Motor neuron (in vitro differentiated cells): ENCODE measurements around the gene TRAF3. TPM values are rescaled to one million over a fixed set of nuclear protein-coding genes. Genes with fewer than 3 reads are reported as not detected.
"Not testable (repeated sequence)": the region's sequence is repeated elsewhere in the genome, so short reads cannot be mapped to it uniquely, and the experiment has no call there.

Experiments
- ATAC-seq, 8 experiments: fragments of 200-7000 bp; cut with Tn5 transposase; replicated peaks in 6 of 8; 2 replicates each; pipeline ENCODE4 v1.8.0; 2021; ENCODE audit warnings: mild to moderate bottlenecking in 8 of 8, moderate library complexity in 8 of 8
- H3K27ac ChIP-seq, 2 donors: fragments of 250-450 bp; sonication (Bioruptor Pico); 2 replicates each; pipeline ENCODE4 v1.9.0; 2021; ENCODE audit warnings: antibody characterized with exemption in 2 of 2, mild to moderate bottlenecking in 2 of 2, moderate library complexity in 1 of 2
- H3K4me1 ChIP-seq, 2 donors: fragments of 250-450 bp; sonication (Bioruptor Pico); replicated peaks in 1 of 2; 2 replicates each; pipeline ENCODE4 v1.6.1; 2021; ENCODE audit warnings: antibody characterized with exemption in 2 of 2, mild to moderate bottlenecking in 2 of 2, moderate library complexity in 1 of 2
- H3K4me3 ChIP-seq, 5 donors: fragments of 250-450 bp; sonication (Bioruptor Pico); 2 replicates each; pipeline ENCODE4 v1.9.0; 2021; ENCODE audit warnings: antibody characterized with exemption in 5 of 5, mild to moderate bottlenecking in 5 of 5, moderate library complexity in 4 of 5
- WGBS, 10 experiments: fragments of 450-650 bp; shearing (Covaris generic); methylation state at CpG; one replicate each; pipeline ENCODE4 v1.0.0; 2022; 5-methylcytosine and 5-hydroxymethylcytosine counted together
- in situ Hi-C, 9 experiments: fragments of 400-800 bp; cut with MboI; loops; one replicate each; pipeline ENCODE4 v1.15.0; 2021; ENCODE audit warnings: low sequenced_read_pairs in 9 of 9, low pct_unique_long_range_greater_than_20kb in 2 of 9; ENCODE audit not compliant: unreplicated experiment in 9 of 9
- total RNA-seq, 8 experiments: library from RNA; unstranded; fragments of 300-600 nt; gene quantifications; 2 replicates each; pipeline versions ENCODE4 v1.2.3 to v1.2.4, GENCODE V29; 2022

Gene TRAF3
- total RNA-seq, 8 experiments from 2014 or later: 12.7 to 35.7 (median 17.7) TPM

DNA sequence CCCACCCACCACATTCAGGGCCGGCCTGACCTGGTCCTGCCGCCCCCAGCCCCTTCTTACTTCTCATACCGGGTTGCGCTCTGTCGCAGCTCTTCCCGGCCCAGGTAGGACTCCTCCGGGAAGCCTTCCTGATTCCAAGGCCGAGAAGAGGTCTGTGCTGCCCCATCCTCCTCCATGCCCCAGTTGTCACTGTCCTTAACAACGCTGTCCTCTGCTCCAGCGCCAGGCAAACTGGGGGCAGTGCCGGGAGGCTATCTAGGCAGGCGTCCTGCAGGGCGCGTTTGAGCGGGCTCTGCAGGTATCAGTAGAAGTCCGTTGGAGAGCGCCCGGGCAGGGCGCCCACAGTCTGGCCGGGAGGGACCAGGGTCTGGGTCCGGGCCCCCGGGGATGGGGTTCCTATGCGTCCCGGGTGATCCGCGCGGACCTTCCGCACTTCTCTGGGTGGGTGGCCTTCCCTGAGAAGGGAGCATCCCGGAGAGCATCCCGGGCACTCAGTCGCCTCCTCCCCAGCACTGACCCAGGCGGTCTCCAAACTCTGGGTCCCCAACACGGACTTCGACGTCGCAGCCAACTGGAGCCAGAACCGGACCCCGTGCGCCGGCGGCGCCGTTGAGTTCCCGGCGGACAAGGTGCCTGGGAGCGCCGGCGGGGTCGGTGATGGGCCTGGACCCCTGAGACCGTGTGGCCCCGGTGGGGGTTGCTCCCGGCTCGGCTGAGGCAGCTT is 146.1 kb downstream of the TRAF3 start:
- WGBS, 10 experiments: 0 to 40% (median 8%) methylated on average over 2 to 7 of the region's 53 CpGs; no CpG with 5 or more reads in 6 of the 10 experiments
- ATAC-seq: peak in 4 of 8 experiments; percentile 3 to 16 (median 10)
- in situ Hi-C loops: no loop called here
- Histone ChIP-seq H3K27ac (no peak overlapping the region), H3K4me1 (peaks cover 6 to 11% of the 10 kb centered on the region in 2 donors), H3K4me3 (no peak overlapping the region)

DNA sequence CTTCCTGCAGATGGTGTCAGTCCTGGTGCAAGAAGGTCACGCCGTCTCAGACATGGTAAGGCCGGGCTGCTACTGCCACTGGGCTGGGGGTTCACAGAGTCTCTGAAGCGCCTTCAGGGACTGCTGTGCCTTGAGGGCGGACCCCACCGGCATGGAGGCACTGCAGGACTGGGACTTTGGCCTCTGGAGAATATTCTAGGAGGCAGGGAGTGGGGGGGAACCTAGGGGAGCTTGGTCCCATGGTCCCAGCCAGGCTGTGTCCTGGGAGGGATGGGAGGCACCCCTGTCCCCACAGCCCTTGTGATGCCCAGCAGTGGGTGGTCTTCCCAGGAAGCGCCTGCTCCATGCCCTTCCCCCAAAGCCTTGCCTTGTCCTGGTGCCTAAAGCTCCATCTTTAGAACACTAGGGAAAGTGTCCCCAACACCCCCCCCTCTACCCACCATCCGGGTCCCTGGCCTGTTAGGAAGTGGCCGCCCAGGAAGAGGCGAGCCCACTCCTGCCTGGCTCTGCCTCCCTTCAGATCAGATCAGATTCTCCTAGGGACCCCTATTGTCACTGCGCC is 146.8 kb downstream of the TRAF3 start:
- no peak for ATAC-seq
- in situ Hi-C loops: no loop called here
- no peak overlapping the region for H3K4me3 ChIP-seq
- WGBS, 10 experiments: 87 to 100% (median 93%) methylated on average over 1 to 3 of the region's 11 CpGs; no CpG with 5 or more reads in 5 of the 10 experiments
- H3K4me1 ChIP-seq: peaks cover 0 to 13% of the 10 kb centered on the region in 2 donors
- H3K27ac ChIP-seq: no peak overlapping the region

DNA sequence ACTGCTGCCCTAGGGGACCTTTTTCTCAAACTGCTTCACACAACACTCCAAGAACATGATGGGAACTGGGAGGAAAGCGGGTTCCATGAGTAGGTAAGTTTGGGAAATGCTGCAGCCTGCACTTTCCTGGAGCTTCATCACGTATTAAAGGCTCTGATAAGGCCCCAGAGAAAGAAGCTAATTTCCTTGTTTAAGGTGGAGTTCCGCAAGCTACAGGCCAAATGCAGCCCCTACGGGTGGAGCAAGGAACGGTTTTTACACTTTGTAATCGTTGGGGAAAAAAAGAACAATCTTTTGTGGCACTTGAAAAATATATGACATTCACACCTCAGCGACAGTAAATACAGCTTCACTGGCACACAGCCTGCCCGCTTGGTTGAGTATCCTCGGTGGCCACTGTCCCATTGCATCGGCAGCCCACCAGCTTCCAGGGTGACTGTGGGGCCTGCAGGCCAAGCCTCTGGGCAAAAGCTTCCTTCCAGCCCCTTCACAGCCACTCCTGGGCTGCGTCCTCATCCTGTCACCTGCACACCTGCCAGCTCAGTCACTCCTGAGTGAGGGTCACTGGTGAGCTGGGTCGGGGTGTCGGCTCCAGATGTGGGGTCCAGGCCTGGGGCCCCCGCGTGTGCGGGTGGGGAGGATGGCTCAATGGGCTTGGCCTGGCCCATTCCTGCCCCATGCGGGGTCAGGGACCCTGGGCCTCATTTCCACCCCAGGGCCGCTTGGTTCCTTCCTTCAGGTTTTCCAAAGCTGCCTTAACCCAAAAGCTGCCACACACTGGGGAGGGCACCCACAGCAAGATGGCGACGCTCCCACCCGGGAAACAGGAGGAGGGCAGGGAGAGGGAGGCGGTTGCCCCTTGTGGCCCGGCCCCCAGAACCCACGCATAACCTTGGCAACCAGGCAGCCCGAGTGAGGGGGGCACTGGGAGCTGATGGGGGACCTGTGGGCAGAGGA is 147.7 kb downstream of the TRAF3 start:
- H3K4me3 ChIP-seq: no peak overlapping the region
- H3K27ac ChIP-seq: no peak overlapping the region
- no peak for ATAC-seq
- H3K4me1 ChIP-seq: peaks cover 0 to 20% of the 10 kb centered on the region in 2 donors
- in situ Hi-C loops: no loop called here
- 37 to 80% (median 61%) methylated on average over 1 to 11 of the region's 25 CpGs; no CpG with 5 or more reads in 3 of the 10 experiments for WGBS, 10 experiments

DNA sequence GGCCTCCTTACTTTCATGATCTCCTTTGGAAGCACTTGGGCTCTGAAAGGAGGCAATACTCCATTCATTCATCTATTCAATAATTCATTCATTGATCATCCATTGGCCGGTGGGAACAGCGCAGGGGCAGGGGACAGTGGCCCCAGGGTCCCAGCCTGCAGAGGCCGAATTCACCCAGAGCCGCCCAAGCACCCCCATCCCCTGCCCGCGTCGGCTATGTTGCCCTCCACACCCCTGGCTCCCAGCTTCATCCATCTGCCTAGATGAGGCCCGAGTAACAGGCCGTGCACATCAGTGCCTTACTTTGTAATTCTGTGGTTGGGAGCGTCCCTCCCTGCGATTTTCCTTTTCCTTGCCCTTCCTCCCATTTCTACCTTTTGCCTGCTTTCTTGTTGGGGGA is 148.4 kb downstream of the TRAF3 start:
- no peak overlapping the region for H3K4me3 ChIP-seq
- H3K4me1 ChIP-seq: peaks cover 0 to 26% of the 10 kb centered on the region in 2 donors
- in situ Hi-C loops: no loop called here
- no peak overlapping the region for H3K27ac ChIP-seq
- WGBS, 10 experiments: 20 to 48% (median 35%) methylated on average over 1 to 2 of the region's 11 CpGs; no CpG with 5 or more reads in 7 of the 10 experiments
- no peak for ATAC-seq

DNA sequence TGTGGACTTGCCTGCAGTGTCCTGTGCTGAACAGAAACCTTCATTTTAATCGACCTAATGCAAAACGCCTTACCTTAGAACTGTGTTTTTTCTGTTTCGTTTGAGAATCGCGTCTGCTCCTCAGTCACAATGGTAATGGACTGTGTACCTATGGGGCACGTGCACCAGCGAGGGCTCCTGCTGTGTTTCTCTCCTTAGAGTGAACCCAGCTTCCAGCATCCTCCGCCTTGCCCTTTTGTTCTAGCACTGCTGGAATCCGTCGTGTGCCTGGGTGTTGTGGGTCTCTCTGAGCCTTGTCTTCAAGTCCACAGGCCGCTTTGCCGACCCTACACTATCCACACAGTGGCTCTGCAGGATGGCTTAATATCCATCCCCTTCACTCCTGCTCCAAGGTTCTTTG is 148.9 kb downstream of the TRAF3 start:
- ATAC-seq: no peak
- 19 to 100% (median 59%) methylated on average over 1 to 10 of the region's 12 CpGs; no CpG with 5 or more reads in 2 of the 10 experiments for WGBS, 10 experiments

DNA sequence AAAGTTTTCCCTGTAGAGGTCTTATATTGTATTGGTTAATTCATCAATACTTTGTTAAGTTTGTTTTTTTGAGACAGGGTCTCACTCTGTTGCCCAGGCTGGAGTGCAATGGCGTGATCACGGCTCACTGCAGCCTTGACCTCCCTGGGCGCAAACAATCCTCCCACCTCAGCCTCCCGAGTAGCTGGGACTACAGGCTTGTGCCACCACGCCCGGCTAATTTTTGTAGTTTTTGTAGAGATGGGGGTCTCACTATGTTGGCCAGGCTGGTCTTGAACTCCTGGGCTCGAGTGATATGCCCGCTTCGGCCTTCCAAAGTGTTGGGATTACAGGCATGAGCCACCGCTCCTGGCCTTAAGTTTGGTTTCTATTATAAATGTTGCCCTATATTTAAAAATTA is 149.6 kb downstream of the TRAF3 start:
- ATAC-seq, in situ Hi-C loops: not testable (repeated sequence)
- WGBS, 10 experiments: 90 to 100% (median 96%) methylated on average over 1 to 10 of the region's 10 CpGs; no CpG with 5 or more reads in 2 of the 10 experiments

More for the DNA sequence above, 148.9 kb downstream of the TRAF3 start:
- no peak overlapping the region for H3K4me3 ChIP-seq
- H3K4me1 ChIP-seq: peaks cover 0 to 26% of the 10 kb centered on the region in 2 donors
- in situ Hi-C loops: no loop called here
- no peak overlapping the region for H3K27ac ChIP-seq

DNA sequence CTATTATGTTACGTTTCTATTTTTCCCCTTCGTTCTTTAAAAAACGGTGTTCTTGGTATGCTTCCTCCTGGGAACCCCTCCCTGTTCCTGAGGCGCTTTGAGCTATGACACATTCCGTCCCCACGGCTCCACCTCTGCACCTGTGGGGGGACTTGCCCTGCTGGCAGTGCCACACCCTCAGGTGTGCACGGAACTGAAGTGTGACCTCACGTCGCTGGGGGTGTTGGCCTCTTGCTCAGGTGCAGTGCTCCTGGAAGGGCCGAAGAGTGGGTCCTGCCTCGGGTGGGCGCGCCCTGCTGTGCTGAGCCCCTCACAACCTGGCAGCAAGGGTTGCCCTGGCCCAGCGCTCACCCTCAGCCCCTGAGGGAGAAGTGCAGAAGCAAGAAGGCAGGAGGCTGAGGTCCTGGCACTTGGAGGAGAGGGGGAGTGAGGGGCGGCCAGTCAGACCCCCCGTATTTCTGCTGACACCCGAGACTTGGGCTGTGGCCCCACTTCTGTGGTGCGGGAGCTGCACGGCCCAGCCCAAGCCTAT is 150.2 kb downstream of the TRAF3 start:
- 40 to 100% (median 79%) methylated on average over 1 to 5 of the region's 19 CpGs; no CpG with 5 or more reads in 2 of the 10 experiments for WGBS, 10 experiments
- no peak for ATAC-seq
- Histone ChIP-seq H3K27ac (no peak overlapping the region), H3K4me3 (no peak overlapping the region), H3K4me1 (peaks cover 0 to 26% of the 10 kb centered on the region in 2 donors)
- in situ Hi-C loops: no loop called here

More for the DNA sequence above, 149.6 kb downstream of the TRAF3 start:
- H3K4me3 ChIP-seq, H3K27ac ChIP-seq: not testable (repeated sequence)
- peaks cover 0 to 26% of the 10 kb centered on the region in 2 donors for H3K4me1 ChIP-seq

DNA sequence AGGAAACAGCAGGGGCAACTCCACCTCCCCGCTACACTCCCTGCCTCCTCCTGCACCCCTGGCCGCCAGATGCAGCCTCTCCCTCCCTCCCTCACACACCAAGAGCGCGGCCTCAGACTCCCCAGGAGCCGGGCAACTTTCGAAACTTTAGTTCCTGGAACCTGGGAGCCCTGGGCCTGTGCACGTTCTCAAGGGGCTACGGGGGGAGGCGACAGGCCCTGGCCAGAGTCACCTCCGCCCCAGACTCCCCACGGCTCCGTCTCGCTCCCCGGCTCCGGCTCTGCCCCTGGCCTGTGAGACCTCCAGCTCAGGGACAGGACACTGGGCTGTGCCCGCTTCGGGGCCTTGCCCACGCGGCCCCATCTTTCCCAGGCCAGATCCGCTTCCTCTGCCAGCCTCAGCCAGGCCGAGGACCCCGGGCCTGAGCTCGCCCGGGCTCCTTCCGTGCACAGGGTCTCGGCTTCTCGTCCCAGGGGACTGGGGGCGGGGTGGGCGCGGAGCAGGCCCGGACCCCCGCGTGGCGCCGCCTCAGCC is 150.7 kb downstream of the TRAF3 start:
- 0 to 40% methylated on average over 1 to 2 of the region's 35 CpGs; no CpG with 5 or more reads in 8 of the 10 experiments for WGBS, 10 experiments
- peaks cover 0 to 24% of the 10 kb centered on the region in 2 donors for H3K4me1 ChIP-seq
- ATAC-seq: peak; percentile 2 to 36 (median 12)
- no peak overlapping the region for H3K27ac ChIP-seq
- H3K4me3 ChIP-seq: peak overlapping the region in 4 of 5 donors; percentile 7 to 26 (median 18)
- in situ Hi-C loops: no loop called here

DNA sequence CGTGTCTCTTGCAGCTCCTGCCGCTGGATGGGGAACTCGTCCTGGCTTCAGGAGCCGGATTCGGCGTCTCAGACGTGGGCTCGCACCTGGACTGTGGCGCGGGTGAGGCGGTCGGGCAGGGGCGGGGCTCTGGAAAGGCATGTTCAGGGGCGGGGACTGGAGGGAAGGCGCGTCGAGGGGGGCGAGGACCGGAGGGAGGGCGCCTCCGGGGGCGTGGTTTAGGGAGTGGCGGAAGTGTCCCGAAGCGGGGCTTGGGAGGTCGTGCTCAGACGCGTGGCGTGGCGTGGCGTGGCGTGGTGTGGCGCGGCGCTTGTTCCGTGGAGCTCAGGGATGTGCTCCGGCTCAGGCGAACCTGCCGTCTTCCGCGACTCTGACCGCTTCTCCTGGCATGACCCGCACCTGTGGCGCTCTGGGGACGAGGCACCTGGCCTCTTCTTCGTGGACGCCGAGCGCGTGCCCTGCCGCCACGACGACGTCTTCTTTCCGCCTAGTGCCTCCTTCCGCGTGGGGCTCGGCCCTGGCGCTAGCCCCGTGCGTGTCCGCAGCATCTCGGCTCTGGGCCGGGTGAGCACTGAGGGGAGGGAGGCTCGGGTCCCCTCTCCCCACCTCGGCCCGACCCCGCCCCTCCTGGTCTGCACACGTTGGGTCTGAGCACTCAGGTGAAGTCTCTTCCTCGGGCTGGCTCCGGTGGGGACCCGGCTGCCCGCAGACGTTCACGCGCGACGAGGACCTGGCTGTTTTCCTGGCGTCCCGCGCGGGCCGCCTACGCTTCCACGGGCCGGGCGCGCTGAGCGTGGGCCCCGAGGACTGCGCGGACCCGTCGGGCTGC is 151.4 kb downstream of the TRAF3 start:
- in situ Hi-C loops: no loop called here
- Histone ChIP-seq H3K4me3 (peak overlapping the region in 4 of 5 donors; percentile 7 to 26 (median 18)), H3K4me1 (peaks cover 0 to 21% of the 10 kb centered on the region in 2 donors), H3K27ac (no peak overlapping the region)
- ATAC-seq: peak; percentile 24 to 71 (median 52)
- WGBS, 10 experiments: 0 to 5% (median 0%) methylated on average over 1 to 13 of the region's 94 CpGs; no CpG with 5 or more reads in 7 of the 10 experiments

DNA sequence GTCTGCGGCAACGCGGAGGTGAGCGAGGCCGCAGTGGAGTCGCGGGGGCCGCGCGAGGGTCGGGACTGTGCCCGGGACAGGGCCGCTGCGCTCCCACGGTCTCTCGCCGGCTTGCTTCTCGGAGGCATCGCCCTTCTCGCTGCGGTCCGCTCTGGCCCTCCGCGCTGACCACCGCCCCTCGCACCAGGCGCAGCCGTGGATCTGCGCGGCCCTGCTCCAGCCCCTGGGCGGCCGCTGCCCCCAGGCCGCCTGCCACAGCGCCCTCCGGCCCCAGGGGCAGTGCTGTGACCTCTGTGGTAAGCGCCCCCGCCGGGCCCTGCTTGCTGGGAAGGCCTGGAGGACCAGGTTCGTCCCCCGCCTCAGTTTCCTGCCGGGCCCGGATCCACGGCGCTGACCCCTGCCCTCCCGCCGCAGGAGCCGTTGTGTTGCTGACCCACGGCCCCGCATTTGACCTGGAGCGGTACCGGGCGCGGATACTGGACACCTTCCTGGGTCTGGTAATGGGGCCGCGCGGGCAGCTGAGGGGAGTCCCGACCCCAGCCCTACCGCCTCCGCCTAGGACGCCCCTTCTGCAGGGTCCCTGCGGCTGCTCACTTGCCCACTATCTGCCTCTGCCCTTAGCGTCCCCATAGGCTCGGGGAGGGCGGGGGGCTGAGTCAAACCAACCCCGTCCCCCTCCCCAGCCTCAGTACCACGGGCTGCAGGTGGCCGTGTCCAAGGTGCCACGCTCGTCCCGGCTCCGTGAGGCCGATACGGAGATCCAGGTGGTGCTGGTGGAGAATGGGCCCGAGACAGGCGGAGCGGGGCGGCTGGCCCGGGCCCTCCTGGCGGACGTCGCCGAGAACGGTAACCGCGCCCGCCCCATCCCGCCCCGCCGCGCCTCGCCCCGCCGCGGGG is 152.2 kb downstream of the TRAF3 start:
- H3K27ac ChIP-seq: no peak overlapping the region
- peaks cover 0 to 18% of the 10 kb centered on the region in 2 donors for H3K4me1 ChIP-seq
- WGBS, 10 experiments: 1% methylated on average over 16 of the region's 94 CpGs; no CpG with 5 or more reads in 9 of the 10 experiments
- peak overlapping the region in 3 of 5 donors; percentile 14 to 26 (median 22) for H3K4me3 ChIP-seq
- in situ Hi-C loops: no loop called here
- peak; percentile 3 to 19 (median 7) for ATAC-seq
